GDM1 (cell line): ENCODE data around the gene FOXR1.
"Not testable (repeated sequence)": the region's sequence is repeated elsewhere in the genome, so short reads cannot be mapped to it uniquely, and the experiment has no call there.

ENCODE experiments used
- DNase-seq: peaks from one replicate; lab custom pipeline; 2025; lab: John Stamatoyannopoulos, UW

FOXR1 gene

GRCh38 chr11:118947091-118947490 is 24.5 kb upstream of the FOXR1 start:
- DNase-seq = no peak

DNA sequence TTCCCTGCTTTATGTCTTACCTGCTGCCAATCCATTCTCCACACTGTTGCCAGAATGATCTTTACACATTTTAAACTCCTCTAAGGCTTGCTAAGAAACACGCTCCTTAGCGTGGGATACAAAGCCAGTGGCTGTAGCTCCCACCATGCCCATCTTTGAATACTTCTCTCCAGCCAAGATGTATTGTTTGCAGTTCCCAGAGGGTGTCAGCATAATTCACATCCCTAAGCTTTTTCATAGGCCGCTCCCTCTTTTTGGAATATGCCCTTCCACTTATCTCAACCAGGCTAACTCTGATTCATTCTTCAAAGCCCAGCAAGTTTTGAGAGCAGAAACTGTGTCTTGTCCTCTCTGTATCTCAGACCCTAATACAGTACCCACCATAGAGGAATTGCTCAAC is 23.6 kb upstream of the FOXR1 start:
- DNase-seq = no peak

DNA sequence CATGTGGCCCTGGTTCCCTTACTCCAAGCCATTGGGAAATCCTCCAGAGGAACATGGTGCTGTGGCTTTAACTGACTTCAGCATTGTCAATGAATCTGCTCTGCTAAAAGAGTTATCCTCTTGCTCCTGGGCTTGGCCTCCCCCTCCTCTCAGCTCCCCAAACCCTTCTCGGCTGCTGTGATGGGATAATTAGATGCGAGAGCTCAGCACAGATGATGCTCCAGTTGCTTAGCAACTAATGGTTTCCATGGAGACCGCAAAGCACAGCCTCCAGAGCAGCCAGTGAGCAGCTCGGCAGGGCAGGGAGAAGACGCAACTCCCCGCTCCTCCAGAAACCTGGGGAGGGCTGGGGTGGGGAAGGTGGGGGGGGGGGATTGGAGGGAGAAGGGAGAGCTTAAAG is 18.3 kb upstream of the FOXR1 start:
- no peak for DNase-seq

DNA sequence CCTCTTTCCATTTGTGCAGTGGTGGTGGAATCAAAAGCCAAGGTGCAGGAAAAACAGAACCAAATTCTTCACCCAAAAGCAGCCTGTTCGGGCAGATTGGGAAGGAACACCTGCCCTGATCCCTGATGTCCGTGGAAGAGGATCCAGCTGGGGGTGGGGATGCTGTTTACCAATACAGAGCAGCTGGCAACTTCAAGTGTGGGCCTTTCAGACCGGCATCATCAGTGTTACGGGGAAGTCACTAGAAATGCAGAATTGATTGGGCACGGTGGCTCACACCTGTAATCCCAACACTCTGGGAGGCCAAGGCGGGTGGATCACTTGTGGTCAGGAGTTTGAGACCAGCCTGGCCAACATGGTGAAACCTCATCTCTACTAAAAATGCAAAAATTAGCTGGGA is 17.6 kb upstream of the FOXR1 start:
- DNase-seq = not testable (repeated sequence)

GRCh38 chr11:118956094-118956846 is 15.3 kb upstream of the FOXR1 start, which contains the start of gene UPK2:
Gene UPK2 (plus strand): TSS chr11:118956298. CDS start chr11:118956351, 53 bp downstream.
- peak; percentile 75 for DNase-seq

GRCh38 chr11:118956847-118957469 is 14.6 kb upstream of the FOXR1 start:
- DNase-seq = no peak

- DNase-seq = no peak
Observed at GRCh38 chr11:118957549-118957948, 14.0 kb upstream of the FOXR1 start.

DNA sequence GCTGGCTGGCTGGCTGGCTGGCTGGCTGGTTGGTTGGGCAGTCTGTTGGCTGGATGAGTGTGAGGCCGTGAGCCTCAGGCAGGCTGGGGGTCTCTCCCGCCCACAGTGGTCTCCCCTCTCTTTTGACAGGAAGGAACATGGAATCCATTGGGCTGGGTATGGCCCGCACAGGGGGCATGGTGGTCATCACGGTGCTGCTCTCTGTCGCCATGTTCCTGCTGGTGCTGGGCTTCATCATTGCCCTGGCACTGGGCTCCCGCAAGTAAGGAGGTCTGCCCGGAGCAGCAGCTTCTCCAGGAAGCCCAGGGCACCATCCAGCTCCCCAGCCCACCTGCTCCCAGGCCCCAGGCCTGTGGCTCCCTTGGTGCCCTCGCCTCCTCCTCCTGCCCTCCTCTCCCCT is 13.6 kb upstream of the FOXR1 start:
- no peak for DNase-seq

- no peak for DNase-seq
Observed at GRCh38 chr11:118958577-118958976, 13.0 kb upstream of the FOXR1 start.

- DNase-seq = no peak
Observed at GRCh38 chr11:118961189-118961588, 10.4 kb upstream of the FOXR1 start.

GRCh38 chr11:118961591-118961990 is 10.0 kb upstream of the FOXR1 start:
- no peak for DNase-seq

DNA sequence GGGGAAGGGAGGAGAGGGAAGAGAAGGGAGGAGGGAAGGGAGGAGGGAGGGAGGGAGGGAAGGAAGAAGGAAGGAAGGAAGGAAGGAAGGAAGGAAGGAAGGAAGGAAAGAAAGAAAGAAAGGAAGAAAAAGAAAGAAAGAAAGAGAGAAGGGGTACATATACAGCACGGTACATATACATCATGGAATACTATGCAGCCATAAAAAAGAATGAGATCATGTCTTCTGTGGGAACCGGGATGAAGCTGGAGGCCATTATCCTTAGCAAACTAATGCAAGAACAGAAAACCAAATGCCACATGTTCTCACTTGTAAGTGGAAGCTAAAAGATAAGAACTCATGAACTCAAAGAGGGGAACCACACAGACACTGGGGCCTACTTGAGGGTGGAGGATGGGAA is 2.1 kb upstream of the FOXR1 start:
- not testable (repeated sequence) for DNase-seq

DNA sequence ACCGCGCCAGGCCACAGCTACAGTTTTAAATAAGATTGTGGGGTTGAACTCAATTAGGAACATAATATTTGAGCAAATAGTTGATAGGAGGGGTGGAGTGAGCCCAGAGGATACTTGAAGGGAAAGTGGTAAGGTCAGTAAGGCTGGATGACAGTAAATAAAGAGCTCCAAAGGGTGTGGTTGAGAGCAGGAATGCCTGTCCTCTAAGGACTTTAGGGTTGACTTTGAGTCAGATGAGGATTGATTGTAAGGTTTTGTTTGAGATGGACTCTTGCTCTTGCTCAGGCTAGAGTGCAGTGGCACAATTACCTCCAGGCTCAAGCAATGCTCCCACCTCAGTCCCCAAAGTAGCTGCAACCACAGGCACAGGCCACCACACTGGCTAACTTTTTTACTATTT is 2.4 kb downstream of the FOXR1 start:
- no peak for DNase-seq

- DNase-seq = no peak
Observed at GRCh38 chr11:118975771-118976709, 4.5 kb downstream of the FOXR1 start.

- DNase-seq = no peak
Observed at GRCh38 chr11:118979434-118979833, 7.9 kb downstream of the FOXR1 start.

DNA sequence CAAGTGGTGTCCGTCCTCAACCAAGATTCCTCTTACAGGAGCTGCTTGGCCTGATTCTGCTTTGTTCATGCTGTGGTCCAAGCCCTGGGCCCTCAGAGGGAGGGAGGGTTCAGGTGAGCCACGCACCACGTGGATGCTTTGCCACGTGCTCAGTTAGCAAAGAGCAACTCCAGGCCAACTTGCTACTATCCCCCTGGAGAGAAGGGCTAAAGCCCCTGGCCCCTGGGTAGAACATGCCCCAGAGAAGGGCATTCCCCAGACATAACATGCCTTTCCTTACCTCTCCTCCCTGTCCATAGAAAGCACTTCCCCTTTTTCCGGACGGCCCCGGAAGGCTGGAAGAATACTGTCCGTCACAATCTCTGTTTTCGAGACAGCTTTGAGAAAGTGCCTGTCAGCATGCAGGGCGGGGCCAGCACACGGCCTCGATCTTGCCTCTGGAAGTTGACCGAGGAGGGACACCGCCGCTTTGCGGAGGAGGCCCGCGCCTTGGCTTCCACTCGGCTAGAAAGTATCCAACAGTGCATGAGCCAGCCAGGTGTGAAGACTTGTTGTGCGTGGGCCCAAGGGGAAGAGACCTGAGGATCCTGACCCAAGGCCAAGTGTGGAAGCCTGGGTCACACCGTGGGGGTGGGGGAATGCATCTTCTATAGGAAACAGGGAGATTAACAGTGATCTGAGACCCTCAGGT is 8.8 kb downstream of the FOXR1 start:
- no peak for DNase-seq

DNA sequence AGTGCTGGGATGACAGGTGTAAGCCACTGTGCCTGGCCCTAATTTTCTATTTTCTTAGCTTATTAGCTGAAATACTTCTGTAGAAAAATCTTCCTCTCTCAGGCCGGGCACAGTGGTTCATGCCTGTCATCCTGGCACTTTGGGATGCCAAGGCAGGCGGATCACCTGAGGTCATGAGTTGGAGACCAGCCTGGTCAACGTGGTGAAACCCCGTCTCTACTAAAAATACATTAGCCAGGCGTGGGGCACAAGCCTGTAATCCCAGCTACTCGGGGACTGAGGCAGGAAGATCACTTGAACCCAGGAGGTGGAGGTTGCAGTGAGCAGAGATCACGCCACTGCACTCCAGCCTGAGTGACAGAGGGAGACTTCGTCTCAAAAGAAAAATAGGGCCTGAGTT is 12.8 kb downstream of the FOXR1 start:
- not testable (repeated sequence) for DNase-seq

- DNase-seq = no peak
Observed at GRCh38 chr11:118984825-118985224, 13.3 kb downstream of the FOXR1 start.

DNA sequence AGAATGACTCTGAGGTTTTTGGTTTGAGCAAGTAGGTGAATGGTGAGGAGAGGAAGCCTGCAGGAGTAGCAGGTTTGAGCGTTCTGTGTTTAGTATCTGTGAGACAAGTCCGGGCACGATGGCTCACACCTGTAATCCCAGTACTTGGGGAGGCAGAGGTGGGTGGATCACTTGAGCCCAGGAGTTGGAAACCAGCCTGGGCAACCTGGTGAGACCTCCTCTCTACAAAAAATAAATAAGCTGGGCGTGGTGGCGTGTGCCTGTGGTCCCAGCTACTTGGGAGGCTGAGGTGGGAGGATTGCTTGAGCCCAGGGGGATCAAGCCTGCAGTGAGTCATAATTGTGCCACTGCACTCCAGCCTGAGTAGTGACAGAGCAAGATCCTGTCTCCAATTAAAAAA is 16.7 kb downstream of the FOXR1 start:
- DNase-seq = no peak

DNA sequence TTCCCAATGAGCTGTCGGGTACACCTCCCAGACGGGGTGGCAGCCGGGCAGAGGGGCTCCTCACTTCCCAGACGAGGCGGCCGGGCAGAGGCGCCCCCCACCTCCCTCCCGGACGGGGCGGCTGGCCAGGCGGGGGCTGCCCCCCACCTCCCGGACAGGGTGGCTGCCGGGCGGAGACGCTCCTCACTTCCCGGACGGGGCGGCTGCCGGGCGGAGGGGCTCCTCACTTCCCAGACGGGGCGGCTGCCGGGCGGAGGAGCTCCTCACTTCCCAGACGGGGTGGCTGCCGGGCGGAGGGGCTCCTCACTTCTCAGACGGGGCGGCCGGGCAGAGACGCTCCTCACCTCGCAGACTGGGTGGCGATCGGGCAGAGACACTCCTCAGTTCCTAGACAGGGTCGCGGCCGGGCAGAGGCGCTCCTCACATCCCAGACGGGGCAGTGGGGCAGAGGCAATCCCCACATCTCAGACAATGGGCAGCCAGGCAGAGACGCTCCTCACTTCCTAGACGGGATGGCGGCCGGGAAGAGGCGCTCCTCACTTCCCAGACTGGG is 20.0 kb downstream of the FOXR1 start:
- not testable (repeated sequence) for DNase-seq

GRCh38 chr11:118996926-118997626 is 25.5 kb downstream of the FOXR1 start:
- DNase-seq = peak; percentile 37
